ENCODE data around the gene NR5A2.

DNA sequence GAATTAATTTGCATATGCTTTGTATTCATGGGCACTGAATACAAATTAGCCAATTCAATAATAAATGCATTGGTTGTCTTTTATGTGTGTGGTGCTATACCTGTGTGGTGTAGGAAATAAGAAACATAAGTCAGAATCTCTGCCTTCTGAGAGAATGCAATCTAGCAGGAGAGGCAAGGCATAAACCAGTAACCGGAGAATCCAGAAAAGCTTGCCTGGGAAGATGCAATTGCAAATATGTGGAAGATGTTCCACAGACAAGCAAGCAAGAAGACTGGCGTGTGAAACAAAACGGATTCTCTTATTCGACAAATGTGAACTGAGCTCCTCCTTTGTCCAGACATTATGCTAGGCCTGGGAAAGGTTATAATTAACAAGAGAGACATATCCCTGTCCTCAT lies 134.3 kb downstream of the NR5A2 start:
- TF ChIP-seq, protein P1, sequence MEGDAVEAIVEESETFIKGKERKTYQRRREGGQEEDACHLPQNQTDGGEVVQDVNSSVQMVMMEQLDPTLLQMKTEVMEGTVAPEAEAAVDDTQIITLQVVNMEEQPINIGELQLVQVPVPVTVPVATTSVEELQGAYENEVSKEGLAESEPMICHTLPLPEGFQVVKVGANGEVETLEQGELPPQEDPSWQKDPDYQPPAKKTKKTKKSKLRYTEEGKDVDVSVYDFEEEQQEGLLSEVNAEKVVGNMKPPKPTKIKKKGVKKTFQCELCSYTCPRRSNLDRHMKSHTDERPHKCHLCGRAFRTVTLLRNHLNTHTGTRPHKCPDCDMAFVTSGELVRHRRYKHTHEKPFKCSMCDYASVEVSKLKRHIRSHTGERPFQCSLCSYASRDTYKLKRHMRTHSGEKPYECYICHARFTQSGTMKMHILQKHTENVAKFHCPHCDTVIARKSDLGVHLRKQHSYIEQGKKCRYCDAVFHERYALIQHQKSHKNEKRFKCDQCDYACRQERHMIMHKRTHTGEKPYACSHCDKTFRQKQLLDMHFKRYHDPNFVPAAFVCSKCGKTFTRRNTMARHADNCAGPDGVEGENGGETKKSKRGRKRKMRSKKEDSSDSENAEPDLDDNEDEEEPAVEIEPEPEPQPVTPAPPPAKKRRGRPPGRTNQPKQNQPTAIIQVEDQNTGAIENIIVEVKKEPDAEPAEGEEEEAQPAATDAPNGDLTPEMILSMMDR (IDR thresholded peaks at IDR 0.05; ENCODE audit: low read depth, low read length), result no peak
- no peak for TF ChIP-seq POLR2A (IDR thresholded peaks at IDR 0.05; ENCODE audit: extremely low read depth, insufficient read length)
- TF ChIP-seq, protein P2, sequence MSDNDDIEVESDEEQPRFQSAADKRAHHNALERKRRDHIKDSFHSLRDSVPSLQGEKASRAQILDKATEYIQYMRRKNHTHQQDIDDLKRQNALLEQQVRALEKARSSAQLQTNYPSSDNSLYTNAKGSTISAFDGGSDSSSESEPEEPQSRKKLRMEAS (IDR thresholded peaks at IDR 0.05; ENCODE audit: low read depth, low read length), result no peak

Measured in NB4 (cell line).